Neural progenitor cell (in vitro differentiated cells): Measurements from ENCODE around the gene AP5Z1. TPM values are rescaled to one million over a fixed set of nuclear protein-coding genes. Genes with fewer than 3 reads are reported as not detected.

ENCODE experiments used
- DNase-seq: peaks from one replicate; pipeline ENCODE4 v3.0.0-alpha.2; 2016; ENCODE audit warnings: low spot score
- H2AFZ ChIP-seq: fragments of 200-600 bp; sonication (generic); replicated peaks from 2 replicates; pipeline ENCODE4 v1.6.1; 2016; ENCODE audit warnings: antibody characterized with exemption
- H3F3A ChIP-seq: fragments of 200-600 bp; sonication (generic); 2 replicates; pipeline ENCODE4 v1.6.1; 2016; ENCODE audit warnings: antibody characterized with exemption, low read depth
- H3K27ac ChIP-seq: fragments of 200-600 bp; sonication (generic); 2 replicates; pipeline ENCODE4 v1.5.1; 2016; ENCODE audit warnings: mild to moderate bottlenecking
- H3K27me3 ChIP-seq: fragments of 200-600 bp; sonication (generic); 2 replicates; pipeline ENCODE4 v1.6.1; 2016; ENCODE audit warnings: mild to moderate bottlenecking, moderate library complexity
- H3K36me3 ChIP-seq: fragments of 200-600 bp; sonication (generic); 2 replicates; pipeline ENCODE4 v1.5.1; 2016
- H3K4me1 ChIP-seq: fragments of 200-600 bp; sonication (generic); 2 replicates; pipeline ENCODE4 v1.6.1; 2016; ENCODE audit warnings: mixed run types
- H3K4me2 ChIP-seq: fragments of 200-600 bp; sonication (generic); 2 replicates; pipeline ENCODE4 v1.6.1; 2016
- H3K4me3 ChIP-seq: fragments of 200-600 bp; sonication (generic); 2 replicates; pipeline ENCODE4 v1.5.1; 2016
- H3K79me2 ChIP-seq: fragments of 200-600 bp; sonication (generic); 2 replicates; pipeline ENCODE4 v1.6.1; 2016; ENCODE audit warnings: low read depth
- H3K9ac ChIP-seq: fragments of 200-600 bp; sonication (generic); 2 replicates; pipeline ENCODE4 v1.6.1; 2016
- H3K9me3 ChIP-seq: fragments of 200-600 bp; sonication (generic); 2 replicates; pipeline ENCODE4 v1.5.1; 2016; ENCODE audit warnings: low read depth
- H4K20me1 ChIP-seq: fragments of 200-600 bp; sonication (generic); 2 replicates; pipeline ENCODE4 v1.6.1; 2016; ENCODE audit warnings: low read depth
- H3K27ac Mint-ChIP-seq: 3 replicates; pipeline ENCODE4 v1.8.0; 2021; ENCODE audit warnings: mixed read lengths
- H3K27me3 Mint-ChIP-seq: 2 replicates; pipeline ENCODE4 v1.8.0; 2022; ENCODE audit warnings: low read depth, mild to moderate bottlenecking, inconsistent platforms, moderate library complexity, mixed read lengths; ENCODE audit not compliant: insufficient read depth
- H3K36me3 Mint-ChIP-seq: 3 replicates; pipeline ENCODE4 v1.8.0; 2021; ENCODE audit warnings: mixed read lengths
- H3K4me1 Mint-ChIP-seq: 3 replicates; pipeline ENCODE4 v1.8.0; 2021; ENCODE audit warnings: mixed read lengths
- H3K4me3 Mint-ChIP-seq: 3 replicates; pipeline ENCODE4 v1.8.0; 2021; ENCODE audit warnings: mild to moderate bottlenecking, moderate library complexity, mixed read lengths
- H3K9me3 Mint-ChIP-seq: 3 replicates; pipeline ENCODE4 v1.8.0; 2020; ENCODE audit warnings: mixed read lengths
- EZH2 ChIP-seq: fragments of 200-600 bp; sonication (generic); IDR thresholded peaks from 2 replicates; pipeline ENCODE4 v1.6.1; 2017; ENCODE audit warnings: antibody characterized with exemption, mild to moderate bottlenecking, moderate library complexity
- EZH2phosphoT487 ChIP-seq: fragments of 200-600 bp; sonication (generic); IDR thresholded peaks from 2 replicates; pipeline ENCODE4 v1.6.1; 2017; ENCODE audit warnings: antibody characterized with exemption
- total RNA-seq: library from RNA; depleted of rRNA; stranded (reverse); fragments of >200 nt; gene quantifications from 2 replicates; pipeline ENCODE4 v1.2.3, GENCODE V29; 2015; ENCODE audit warnings: low replicate concordance
- TF ChIP-seq, protein P1 (sequence below): fragments of 200-600 bp; sonication (generic); IDR thresholded peaks from 2 replicates; pipeline ENCODE4 v1.5.1; 2017; ENCODE audit warnings: antibody characterized with exemption, mild to moderate bottlenecking

Gene AP5Z1
- total RNA-seq, 1 donor from 2014 or later: 8.3 TPM

DNA sequence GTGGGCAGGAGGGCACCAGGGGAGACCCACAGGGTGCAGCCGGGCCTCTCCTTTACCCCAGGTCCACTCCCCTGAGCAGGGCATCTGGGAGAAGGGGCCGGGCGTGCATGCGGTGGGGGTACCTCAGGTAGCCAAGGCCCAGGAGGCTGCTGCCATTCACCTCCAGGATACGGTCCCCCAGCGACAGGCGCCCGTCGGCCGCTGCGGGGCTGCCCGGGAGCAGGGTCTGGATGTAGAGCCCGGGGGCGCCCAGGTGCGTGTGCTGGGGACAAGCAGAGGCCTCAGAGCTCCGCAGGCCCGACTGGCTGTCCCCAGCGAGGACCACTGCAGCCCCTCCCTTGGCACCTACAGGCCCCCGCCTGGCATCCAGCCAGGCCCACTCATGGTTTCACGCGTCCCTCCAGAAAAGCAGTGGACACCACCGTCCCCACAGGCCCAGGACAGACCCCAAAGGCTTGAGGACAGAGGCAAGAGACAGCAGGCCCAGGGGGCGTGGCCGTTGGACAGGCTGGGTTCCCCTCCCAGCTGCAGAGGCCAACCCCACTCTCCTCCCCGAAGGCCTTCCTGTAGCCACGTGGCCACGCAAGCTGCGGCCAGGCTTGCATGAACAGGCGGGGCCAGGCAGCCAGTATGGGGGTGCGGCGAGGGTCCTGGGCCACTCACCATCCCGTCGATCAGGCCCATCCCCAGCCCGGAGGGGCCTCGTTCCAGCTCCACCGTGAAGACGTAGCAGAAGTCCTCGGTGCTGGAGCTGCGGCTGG lies 24.3 kb downstream of the AP5Z1 start:
- Histone ChIP-seq H3K4me2 (no peak overlapping the region), H3K4me3 (no peak overlapping the region), H2AFZ (no peak overlapping the region), H3K27ac (no peak overlapping the region), H3K27me3 (no peaks in the 10 kb centered on the region), H3K9me3 (no peaks in the 10 kb centered on the region), H4K20me1 (no peaks in the 10 kb centered on the region), H3K36me3 (no peaks in the 10 kb centered on the region), H3K9ac (no peak overlapping the region), H3K79me2 (no peaks in the 10 kb centered on the region), H3F3A (no peaks in the 10 kb centered on the region), H3K4me1 (peaks cover 7% of the 10 kb centered on the region)
- peaks cover 5% of the 10 kb centered on the region for H3K4me1 Mint-ChIP-seq
- no peak for DNase-seq
- H3K27me3 Mint-ChIP-seq: peaks cover 4% of the 10 kb centered on the region
- no peaks in the 10 kb centered on the region for H3K9me3 Mint-ChIP-seq
- peaks cover 10% of the 10 kb centered on the region for H3K36me3 Mint-ChIP-seq
- H3K27ac Mint-ChIP-seq: no peak overlapping the region
- TF ChIP-seq EZH2phosphoT487 (no peak), EZH2 (no peak)
- TF ChIP-seq, protein P1, sequence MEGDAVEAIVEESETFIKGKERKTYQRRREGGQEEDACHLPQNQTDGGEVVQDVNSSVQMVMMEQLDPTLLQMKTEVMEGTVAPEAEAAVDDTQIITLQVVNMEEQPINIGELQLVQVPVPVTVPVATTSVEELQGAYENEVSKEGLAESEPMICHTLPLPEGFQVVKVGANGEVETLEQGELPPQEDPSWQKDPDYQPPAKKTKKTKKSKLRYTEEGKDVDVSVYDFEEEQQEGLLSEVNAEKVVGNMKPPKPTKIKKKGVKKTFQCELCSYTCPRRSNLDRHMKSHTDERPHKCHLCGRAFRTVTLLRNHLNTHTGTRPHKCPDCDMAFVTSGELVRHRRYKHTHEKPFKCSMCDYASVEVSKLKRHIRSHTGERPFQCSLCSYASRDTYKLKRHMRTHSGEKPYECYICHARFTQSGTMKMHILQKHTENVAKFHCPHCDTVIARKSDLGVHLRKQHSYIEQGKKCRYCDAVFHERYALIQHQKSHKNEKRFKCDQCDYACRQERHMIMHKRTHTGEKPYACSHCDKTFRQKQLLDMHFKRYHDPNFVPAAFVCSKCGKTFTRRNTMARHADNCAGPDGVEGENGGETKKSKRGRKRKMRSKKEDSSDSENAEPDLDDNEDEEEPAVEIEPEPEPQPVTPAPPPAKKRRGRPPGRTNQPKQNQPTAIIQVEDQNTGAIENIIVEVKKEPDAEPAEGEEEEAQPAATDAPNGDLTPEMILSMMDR: no peak
- no peak overlapping the region for H3K4me3 Mint-ChIP-seq

DNA sequence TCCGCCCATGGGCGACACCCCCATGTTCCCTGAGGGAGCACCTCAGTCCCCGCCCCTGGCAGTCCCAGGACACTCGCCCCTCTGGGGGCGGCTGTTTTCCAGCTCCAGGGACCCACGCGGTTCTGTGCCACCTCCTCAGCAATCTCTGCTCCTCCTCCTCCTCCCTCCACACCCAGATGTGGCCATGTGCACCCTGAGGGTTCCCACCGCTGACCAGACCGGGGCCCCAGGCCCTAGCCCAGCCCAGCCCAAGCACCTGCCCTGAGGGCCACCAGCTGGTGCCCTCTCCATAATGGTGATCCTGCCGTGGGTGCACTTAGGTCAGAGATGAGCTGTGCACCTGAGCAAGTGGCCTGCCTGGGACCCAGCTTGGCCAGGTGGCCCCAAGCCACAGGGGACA lies 25.1 kb downstream of the AP5Z1 start:
- no peak for TF ChIP-seq EZH2phosphoT487
- TF ChIP-seq, protein P1: no peak
- TF ChIP-seq EZH2: no peak
- Mint-ChIP-seq H3K4me1 (peaks cover 5% of the 10 kb centered on the region), H3K27ac (no peak overlapping the region), H3K9me3 (no peaks in the 10 kb centered on the region), H3K27me3 (peaks cover 4% of the 10 kb centered on the region), H3K4me3 (no peak overlapping the region), H3K36me3 (peaks cover 10% of the 10 kb centered on the region)
- Histone ChIP-seq H3K27ac (no peak overlapping the region), H3K9ac (no peak overlapping the region), H3K4me2 (no peak overlapping the region), H4K20me1 (no peaks in the 10 kb centered on the region), H2AFZ (no peak overlapping the region), H3K36me3 (no peaks in the 10 kb centered on the region), H3K9me3 (no peaks in the 10 kb centered on the region), H3K4me1 (peaks cover 7% of the 10 kb centered on the region), H3K27me3 (no peaks in the 10 kb centered on the region), H3K79me2 (no peaks in the 10 kb centered on the region), H3K4me3 (no peak overlapping the region), H3F3A (no peaks in the 10 kb centered on the region)
- no peak for DNase-seq

- Histone ChIP-seq H3K4me2 (no peak overlapping the region), H3K36me3 (no peaks in the 10 kb centered on the region), H3K27ac (no peak overlapping the region), H2AFZ (no peak overlapping the region), H3K79me2 (no peaks in the 10 kb centered on the region), H4K20me1 (no peaks in the 10 kb centered on the region), H3K9ac (no peak overlapping the region), H3K27me3 (no peaks in the 10 kb centered on the region), H3K9me3 (no peaks in the 10 kb centered on the region), H3F3A (no peaks in the 10 kb centered on the region), H3K4me3 (no peak overlapping the region), H3K4me1 (peaks cover 7% of the 10 kb centered on the region)
- DNase-seq: no peak
- Mint-ChIP-seq H3K27me3 (peaks cover 4% of the 10 kb centered on the region), H3K27ac (peak overlapping the region; percentile 85), H3K36me3 (peaks cover 8% of the 10 kb centered on the region), H3K4me3 (no peak overlapping the region), H3K9me3 (no peaks in the 10 kb centered on the region), H3K4me1 (peaks cover 5% of the 10 kb centered on the region)
- TF ChIP-seq EZH2phosphoT487 (no peak), EZH2 (no peak)
- TF ChIP-seq, protein P1: no peak
Observed at GRCh38 chr7:4800926-4801838, 25.8 kb downstream of the AP5Z1 start.
